Suprapubic skin (tissue), 4 donors: ENCODE measurements around the gene DMPK.

Source experiments
- CTCF ChIP-seq, 2 donors: fragments of 200-600 bp in 1 of 2; fragments of 450-650 bp in 1 of 2; sonication (generic) in 1 of 2; IDR thresholded peaks; one replicate each; pipeline ENCODE4 v1.5.1; 2016 to 2019; ENCODE audit warnings: antibody characterized with exemption in 2 of 2, mild to moderate bottlenecking in 1 of 2, moderate library complexity in 1 of 2
- EP300 ChIP-seq: sonication (generic); formaldehyde crosslinking; IDR thresholded peaks from one replicate; pipeline ENCODE4 v1.6.1; 2017; ENCODE audit warnings: antibody characterized with exemption
- POLR2A ChIP-seq, 2 donors: fragments of 450-650 bp; IDR thresholded peaks; one replicate each; pipeline ENCODE4 v1.6.1; 2017; ENCODE audit warnings: antibody characterized with exemption in 2 of 2, mild to moderate bottlenecking in 2 of 2, moderate library complexity in 2 of 2
- POLR2AphosphoS5 ChIP-seq, 3 donors: sonication (generic); formaldehyde crosslinking; IDR thresholded peaks; one replicate each; pipeline ENCODE4 v1.6.1; 2017; ENCODE audit warnings: antibody characterized with exemption in 3 of 3

- TF ChIP-seq CTCF (IDR thresholded peaks at IDR 0.05) (peak; percentile 24 to 75), POLR2AphosphoS5 (IDR thresholded peaks at IDR 0.05) (no peak), EP300 (no peak), POLR2A (IDR thresholded peaks at IDR 0.05) (no peak)
Observed at GRCh38 chr19:45779231-45780145, 2.8 kb downstream of the DMPK start.
